ENCODE measurements around the gene COX18. TPM values are rescaled to one million over a fixed set of nuclear protein-coding genes. Genes with fewer than 3 reads are reported as not detected.

The COX18 gene
- total RNA-seq, 1 donor from 2014 or later, result 16.7 TPM

DNA sequence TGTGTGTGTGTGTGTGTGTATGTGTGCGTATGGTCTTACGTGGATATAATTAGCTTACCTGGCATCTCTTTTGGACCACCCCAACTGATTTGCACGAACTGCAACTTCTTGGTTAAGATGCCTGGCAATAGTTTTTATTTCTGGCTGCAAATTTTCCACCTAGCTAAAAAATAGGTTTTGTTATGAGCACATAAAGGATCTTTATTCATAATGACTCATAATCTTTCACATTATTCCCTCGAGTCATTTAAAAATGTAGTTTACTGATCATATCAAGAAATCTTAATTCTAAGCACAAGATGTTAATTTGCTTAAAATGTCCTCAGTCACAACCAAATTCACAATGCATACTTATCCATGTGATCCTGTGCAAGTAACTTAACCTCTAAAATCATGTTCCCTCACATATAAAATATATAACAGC, 1.5 kb downstream of the COX18 start:
- Mint-ChIP-seq H3K36me3 (ENCODE audit: unreplicated experiment) (peaks cover 21% of the 10 kb centered on the region), H3K27ac (ENCODE audit: unreplicated experiment) (peak overlapping the region; percentile 92), H3K4me3 (ENCODE audit: unreplicated experiment) (peak overlapping the region; percentile 88), H3K4me1 (ENCODE audit: unreplicated experiment) (peaks cover 24% of the 10 kb centered on the region), H3K9me3 (ENCODE audit: unreplicated experiment) (no peaks in the 10 kb centered on the region), H3K27me3 (ENCODE audit: unreplicated experiment) (no peaks in the 10 kb centered on the region)
- DNase-seq (ENCODE audit: extremely low spot score, unreplicated experiment), result no peak
- TF ChIP-seq, protein P1, sequence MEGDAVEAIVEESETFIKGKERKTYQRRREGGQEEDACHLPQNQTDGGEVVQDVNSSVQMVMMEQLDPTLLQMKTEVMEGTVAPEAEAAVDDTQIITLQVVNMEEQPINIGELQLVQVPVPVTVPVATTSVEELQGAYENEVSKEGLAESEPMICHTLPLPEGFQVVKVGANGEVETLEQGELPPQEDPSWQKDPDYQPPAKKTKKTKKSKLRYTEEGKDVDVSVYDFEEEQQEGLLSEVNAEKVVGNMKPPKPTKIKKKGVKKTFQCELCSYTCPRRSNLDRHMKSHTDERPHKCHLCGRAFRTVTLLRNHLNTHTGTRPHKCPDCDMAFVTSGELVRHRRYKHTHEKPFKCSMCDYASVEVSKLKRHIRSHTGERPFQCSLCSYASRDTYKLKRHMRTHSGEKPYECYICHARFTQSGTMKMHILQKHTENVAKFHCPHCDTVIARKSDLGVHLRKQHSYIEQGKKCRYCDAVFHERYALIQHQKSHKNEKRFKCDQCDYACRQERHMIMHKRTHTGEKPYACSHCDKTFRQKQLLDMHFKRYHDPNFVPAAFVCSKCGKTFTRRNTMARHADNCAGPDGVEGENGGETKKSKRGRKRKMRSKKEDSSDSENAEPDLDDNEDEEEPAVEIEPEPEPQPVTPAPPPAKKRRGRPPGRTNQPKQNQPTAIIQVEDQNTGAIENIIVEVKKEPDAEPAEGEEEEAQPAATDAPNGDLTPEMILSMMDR (IDR thresholded peaks at IDR 0.05), result no peak

DNA sequence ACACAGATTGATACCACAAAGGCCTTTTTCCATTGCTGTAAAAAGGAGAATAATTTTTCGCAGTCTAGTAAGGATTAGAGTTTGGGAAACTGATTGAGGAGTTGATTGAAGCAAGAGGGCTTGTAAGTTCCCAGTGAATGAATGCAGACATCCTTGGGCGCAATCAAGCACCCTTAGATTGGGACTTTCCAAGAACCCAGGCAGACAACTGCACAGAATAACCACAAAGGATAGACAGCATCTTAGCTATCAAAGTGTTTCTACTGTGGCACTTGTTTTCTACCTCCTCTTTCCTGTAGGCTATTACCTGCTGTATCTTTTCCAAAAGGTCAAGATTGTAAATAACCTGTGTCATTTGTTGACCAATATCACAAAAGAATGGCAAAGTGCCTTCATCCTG, 2.6 kb downstream of the COX18 start:
- Mint-ChIP-seq H3K27ac (ENCODE audit: unreplicated experiment) (no peak overlapping the region), H3K4me1 (ENCODE audit: unreplicated experiment) (peaks cover 24% of the 10 kb centered on the region), H3K4me3 (ENCODE audit: unreplicated experiment) (no peak overlapping the region), H3K36me3 (ENCODE audit: unreplicated experiment) (peaks cover 24% of the 10 kb centered on the region), H3K27me3 (ENCODE audit: unreplicated experiment) (no peaks in the 10 kb centered on the region), H3K9me3 (ENCODE audit: unreplicated experiment) (no peaks in the 10 kb centered on the region)
- TF ChIP-seq, protein P1 (IDR thresholded peaks at IDR 0.05), result no peak
- no peak for DNase-seq (ENCODE audit: extremely low spot score, unreplicated experiment)

DNA sequence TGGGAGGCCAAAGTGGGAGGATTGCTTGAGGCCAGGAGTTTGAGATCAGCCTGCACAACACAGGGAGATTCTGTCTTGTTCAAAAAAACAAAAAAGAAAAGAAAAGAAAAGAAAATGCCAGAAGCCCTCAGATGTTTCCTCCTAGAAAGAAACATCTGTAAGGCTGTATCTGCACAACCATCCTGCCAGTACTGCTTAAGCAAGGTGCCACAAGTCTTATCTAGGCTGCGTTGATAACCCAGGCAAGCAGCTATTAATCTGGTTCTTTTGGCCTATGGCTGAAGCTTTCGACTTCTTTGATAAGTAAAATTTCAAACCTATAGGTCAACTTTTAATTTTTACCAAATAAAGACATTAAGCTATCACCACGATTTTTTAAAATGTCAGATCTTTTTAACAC, 3.1 kb downstream of the COX18 start:
- TF ChIP-seq, protein P1 (IDR thresholded peaks at IDR 0.05), result no peak
- H3K36me3 Mint-ChIP-seq (ENCODE audit: unreplicated experiment), result peaks cover 25% of the 10 kb centered on the region
- no peaks in the 10 kb centered on the region for H3K27me3 Mint-ChIP-seq (ENCODE audit: unreplicated experiment)
- H3K9me3 Mint-ChIP-seq (ENCODE audit: unreplicated experiment), result no peaks in the 10 kb centered on the region
- DNase-seq (ENCODE audit: extremely low spot score, unreplicated experiment), result no peak
- H3K4me3 Mint-ChIP-seq (ENCODE audit: unreplicated experiment), result no peak overlapping the region
- peaks cover 24% of the 10 kb centered on the region for H3K4me1 Mint-ChIP-seq (ENCODE audit: unreplicated experiment)
- peak overlapping the region; percentile 16 for H3K27ac Mint-ChIP-seq (ENCODE audit: unreplicated experiment)

DNA sequence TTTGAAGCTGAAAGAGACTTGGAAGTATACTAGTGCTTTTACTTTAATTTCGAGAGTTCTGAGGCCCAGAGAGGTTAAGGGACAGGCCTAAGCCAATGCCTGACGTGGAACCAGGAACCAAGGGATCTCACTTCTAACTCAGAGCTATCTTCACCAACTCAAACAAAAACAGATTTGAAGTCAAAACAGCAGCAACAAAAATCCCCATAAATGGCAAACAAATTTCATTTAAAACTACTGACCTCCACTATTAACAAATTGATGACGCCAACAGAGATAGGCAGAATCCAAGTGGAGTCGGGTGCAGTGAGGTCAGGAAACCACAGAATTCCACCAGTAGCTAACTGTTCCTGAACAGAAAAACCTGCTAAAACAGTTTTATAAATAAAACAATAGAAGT, 5.0 kb downstream of the COX18 start:
- DNase-seq (ENCODE audit: extremely low spot score, unreplicated experiment), result no peak
- no peak overlapping the region for H3K27ac Mint-ChIP-seq (ENCODE audit: unreplicated experiment)
- no peak overlapping the region for H3K4me3 Mint-ChIP-seq (ENCODE audit: unreplicated experiment)
- no peaks in the 10 kb centered on the region for H3K9me3 Mint-ChIP-seq (ENCODE audit: unreplicated experiment)
- TF ChIP-seq, protein P1 (IDR thresholded peaks at IDR 0.05), result no peak
- no peaks in the 10 kb centered on the region for H3K27me3 Mint-ChIP-seq (ENCODE audit: unreplicated experiment)
- H3K4me1 Mint-ChIP-seq (ENCODE audit: unreplicated experiment), result peaks cover 18% of the 10 kb centered on the region
- H3K36me3 Mint-ChIP-seq (ENCODE audit: unreplicated experiment), result peaks cover 34% of the 10 kb centered on the region

DNA sequence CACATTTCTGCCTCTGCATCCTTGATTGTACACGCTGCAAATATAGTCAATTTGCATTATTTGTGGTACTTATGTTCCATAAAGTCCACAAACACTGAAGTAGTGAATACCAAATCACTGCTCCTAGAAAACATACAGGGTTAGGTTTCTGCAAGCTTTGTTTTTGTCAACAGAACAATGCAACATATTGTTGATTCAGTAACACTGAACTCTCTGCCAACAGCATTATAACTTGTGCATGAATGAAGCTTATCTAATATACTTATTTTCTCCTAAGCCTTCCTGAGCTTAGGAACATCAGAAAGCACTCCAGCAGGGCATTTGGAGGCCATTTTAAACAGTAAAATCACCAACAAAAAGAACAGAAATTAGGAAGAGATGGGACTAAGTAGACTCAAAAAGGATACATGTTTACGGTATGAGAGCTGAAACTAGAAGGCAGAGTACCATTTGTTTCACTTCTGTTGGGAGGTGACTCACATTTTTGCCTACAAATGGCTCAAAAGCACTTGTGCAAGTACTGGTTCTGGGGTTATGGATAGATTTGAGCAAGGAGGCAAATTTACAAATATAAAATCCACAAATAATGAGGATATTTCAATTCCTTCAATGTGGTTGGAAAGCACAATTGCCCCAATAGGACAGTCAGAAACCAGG, 14.1 kb downstream of the COX18 start:
- Mint-ChIP-seq H3K4me1 (ENCODE audit: unreplicated experiment) (no peaks in the 10 kb centered on the region), H3K27ac (ENCODE audit: unreplicated experiment) (no peak overlapping the region), H3K4me3 (ENCODE audit: unreplicated experiment) (no peak overlapping the region), H3K27me3 (ENCODE audit: unreplicated experiment) (no peaks in the 10 kb centered on the region), H3K36me3 (ENCODE audit: unreplicated experiment) (peaks cover 32% of the 10 kb centered on the region), H3K9me3 (ENCODE audit: unreplicated experiment) (no peaks in the 10 kb centered on the region)
- no peak for DNase-seq (ENCODE audit: extremely low spot score, unreplicated experiment)
- TF ChIP-seq, protein P1 (IDR thresholded peaks at IDR 0.05), result no peak
